Epithelial cell of proximal tubule (primary cell): Measurements from ENCODE around the gene IMPG2. TPM values are rescaled to one million over a fixed set of nuclear protein-coding genes. Genes with fewer than 3 reads are reported as not detected.

Experiments used
- DNase-seq: peaks from one replicate; pipeline ENCODE4 v3.0.0-alpha.2; 2011; ENCODE audit warnings: low read depth
- H3K4me3 ChIP-seq: 2 replicates; pipeline ENCODE4 v1.5.1; 2011; ENCODE audit warnings: low read depth, mild to moderate bottlenecking, low read length
- CTCF ChIP-seq: conservative IDR thresholded peaks from 2 replicates; pipeline ENCODE4 v1.5.1; 2012; ENCODE audit warnings: low read depth, mild to moderate bottlenecking, low read length
- total RNA-seq: library from RNA; depleted of rRNA; stranded (reverse); fragments of >200 nt; gene quantifications from 2 replicates; pipeline ENCODE4 v1.2.3, GENCODE V29; 2015

The IMPG2 gene
- under 0.01 TPM in 2 replicates for total RNA-seq

GRCh38 chr3:101320475-101320874 lies at the start of gene IMPG2:
TSS of gene IMPG2 (minus strand) at chr3:101320575. CDS start at chr3:101320372, 203 bp downstream.
- no peak for TF ChIP-seq CTCF
- no peak within 1 kb of the TSS for H3K4me3 ChIP-seq
- no peak for DNase-seq

GRCh38 chr3:101362406-101362805 lies 42.0 kb upstream of the IMPG2 start:
- TF ChIP-seq CTCF = no peak
- no peak overlapping the region for H3K4me3 ChIP-seq
- no peak for DNase-seq

- no peak for DNase-seq
- no peak for TF ChIP-seq CTCF
Observed at GRCh38 chr3:101351829-101352228, 31.5 kb upstream of the IMPG2 start.

GRCh38 chr3:101340591-101340990 lies 20.2 kb upstream of the IMPG2 start:
- no peak for TF ChIP-seq CTCF
- H3K4me3 ChIP-seq = no peak overlapping the region
- DNase-seq = no peak

More at GRCh38 chr3:101351829-101352228, 31.5 kb upstream of the IMPG2 start:
- H3K4me3 ChIP-seq = no peak overlapping the region

GRCh38 chr3:101333883-101334282 lies 13.5 kb upstream of the IMPG2 start:
- H3K4me3 ChIP-seq = no peak overlapping the region
- TF ChIP-seq CTCF = no peak
- no peak for DNase-seq

GRCh38 chr3:101329016-101329673 lies 8.8 kb upstream of the IMPG2 start:
- H3K4me3 ChIP-seq = no peak overlapping the region
- DNase-seq = no peak
- TF ChIP-seq CTCF = no peak
